ENCODE data around the gene TMEM269.

Gene TMEM269, protein sequence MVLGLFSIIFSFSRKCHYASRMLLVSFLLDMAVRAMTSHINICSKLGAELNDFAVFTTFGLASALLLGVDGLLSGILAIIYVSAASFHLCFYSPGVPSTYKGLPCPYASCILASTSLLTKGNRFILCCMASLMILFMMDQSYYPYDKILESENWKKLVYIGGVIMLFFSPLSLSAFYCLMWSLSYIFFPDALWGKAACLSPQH

DNA sequence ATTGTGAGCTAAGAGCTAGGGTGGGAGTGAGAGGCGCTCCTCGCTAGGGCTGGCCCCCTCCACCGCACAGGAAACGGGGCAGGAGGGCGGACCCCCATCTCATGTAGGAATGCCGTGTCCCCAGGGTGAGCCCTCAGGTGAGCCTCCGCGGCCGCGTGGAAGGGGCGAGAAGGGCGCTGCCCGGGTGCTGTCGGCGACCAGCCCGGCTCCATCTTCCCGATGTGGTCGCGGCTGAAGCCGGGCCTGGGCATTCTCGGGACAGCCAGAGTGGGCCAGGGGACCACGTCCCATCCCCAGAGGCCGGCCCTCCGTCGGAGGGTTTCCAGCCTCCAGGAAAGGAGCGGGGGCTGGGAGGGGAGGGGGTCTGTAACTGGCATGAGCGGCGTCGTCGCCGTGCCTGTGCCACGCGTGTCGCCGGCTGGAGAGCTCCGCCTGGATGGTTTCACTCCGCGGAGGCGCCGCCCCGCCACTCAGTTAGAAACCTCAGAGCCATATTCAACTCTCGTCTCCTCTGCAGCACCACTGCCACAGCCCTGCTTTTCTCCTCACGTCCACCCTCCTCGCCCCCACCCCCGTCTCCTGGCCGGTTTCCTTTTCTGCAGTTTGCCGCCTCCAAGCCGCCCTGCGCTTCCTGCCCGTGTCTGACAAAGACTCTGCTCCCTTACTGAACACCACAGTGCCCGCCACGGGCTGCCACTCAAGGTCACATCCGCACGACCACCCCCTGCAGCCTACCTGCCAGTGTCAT is at the start of gene TMEM269:
Gene TMEM269 (plus strand): TSS at position 46 of the 748 bp plus-strand sequence. CDS start 4,903 bp downstream, outside the sequence.
- Mint-ChIP-seq H3K4me1 (peaks cover 8% of the 10 kb centered on the region), H3K27me3 (no peaks in the 10 kb centered on the region), H3K27ac (no peak within 1 kb of the TSS), H3K4me3 (peak within 1 kb of the TSS; percentile 78), H3K36me3 (peaks cover 15% of the 10 kb centered on the region), H3K9me3 (no peaks in the 10 kb centered on the region)
- no peak for DNase-seq (ENCODE audit: low spot score in 2 of 2)
- peak; percentile 66 for ATAC-seq (ENCODE audit: low read depth)

DNA sequence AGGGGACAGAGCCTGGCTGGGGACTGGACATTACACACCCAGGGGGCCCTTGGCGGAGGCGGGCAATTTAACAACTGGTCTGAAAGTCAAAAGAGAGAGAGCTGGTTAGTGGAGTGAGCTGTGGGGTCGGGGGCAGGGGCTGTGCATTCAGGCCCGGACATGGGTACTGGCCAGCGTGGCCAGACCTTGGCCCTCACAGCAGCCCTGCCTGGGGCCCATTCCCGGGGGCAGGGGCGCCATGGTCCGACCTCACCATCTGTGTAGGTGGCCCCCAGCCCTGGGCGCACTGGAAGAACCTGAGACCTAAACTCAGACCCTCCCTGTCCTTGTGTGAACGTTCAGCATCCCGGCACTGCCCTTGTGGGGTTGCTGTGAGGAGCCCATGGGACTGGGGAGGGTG is 49.7 kb upstream of the TMEM269 start:
- Mint-ChIP-seq H3K36me3 (no peaks in the 10 kb centered on the region), H3K27ac (no peak overlapping the region), H3K27me3 (no peaks in the 10 kb centered on the region), H3K4me1 (peaks cover 16% of the 10 kb centered on the region), H3K4me3 (no peak overlapping the region), H3K9me3 (no peaks in the 10 kb centered on the region)
- ATAC-seq (ENCODE audit: low read depth) = no peak
- no peak for DNase-seq (ENCODE audit: low spot score in 2 of 2)

DNA sequence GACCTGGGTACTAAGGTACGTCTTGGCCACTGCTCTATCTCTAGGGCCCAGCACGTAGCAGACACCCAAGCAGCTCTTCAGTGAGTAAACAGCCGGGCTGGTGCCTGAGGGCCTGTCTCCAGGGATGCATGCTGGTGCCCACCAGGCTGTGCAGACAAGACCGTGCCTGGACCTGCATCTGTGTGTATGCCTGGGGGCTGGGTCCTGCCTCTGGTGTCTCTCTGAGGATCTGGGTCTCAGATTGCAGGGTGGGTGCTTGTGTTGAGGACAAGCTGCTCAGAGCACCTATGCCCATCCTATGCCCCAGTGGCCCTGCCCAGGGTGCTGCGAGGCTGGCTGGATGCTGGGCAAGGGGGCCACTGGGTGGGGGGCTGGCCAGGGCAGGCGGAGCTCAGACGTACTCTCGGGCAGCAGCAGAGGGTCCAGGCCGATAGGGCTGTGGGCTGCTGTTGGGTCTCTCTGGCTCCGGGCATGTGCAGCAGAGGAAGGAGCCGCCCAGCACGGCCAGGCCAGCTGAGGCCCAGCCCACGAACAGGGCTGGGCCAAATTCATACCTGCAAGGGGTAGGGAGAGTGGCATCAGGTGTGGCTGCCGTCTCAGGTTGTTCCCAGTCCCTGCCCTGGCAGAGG is 49.2 kb upstream of the TMEM269 start:
- H3K27me3 Mint-ChIP-seq = no peaks in the 10 kb centered on the region

DNA sequence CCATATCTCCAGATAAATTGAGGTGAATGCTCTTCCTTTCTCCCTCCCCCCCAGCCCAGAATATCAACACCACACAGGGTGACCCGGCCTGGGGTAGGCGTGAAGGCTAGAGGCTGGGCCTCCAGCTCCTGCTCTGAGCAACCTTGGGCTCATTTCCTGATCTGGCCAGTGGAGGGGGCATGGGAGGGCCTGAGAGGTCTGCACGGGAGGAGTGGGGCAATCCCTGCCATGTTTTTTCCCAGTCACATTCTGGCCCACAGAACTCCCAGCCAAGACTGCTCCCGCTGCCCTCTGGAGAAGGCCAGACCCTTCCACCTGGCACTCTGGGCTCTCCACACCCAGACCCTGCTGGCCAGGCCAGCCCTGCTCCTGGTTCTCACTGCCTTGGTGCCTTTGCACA is 48.6 kb upstream of the TMEM269 start:
- no peak overlapping the region for H3K27ac Mint-ChIP-seq
- no peak for ATAC-seq (ENCODE audit: low read depth)

More for the DNA sequence above, 49.2 kb upstream of the TMEM269 start:
- DNase-seq (ENCODE audit: low spot score in 2 of 2) = no peak
- Mint-ChIP-seq H3K4me3 (no peak overlapping the region), H3K36me3 (no peaks in the 10 kb centered on the region), H3K4me1 (peaks cover 16% of the 10 kb centered on the region), H3K9me3 (no peaks in the 10 kb centered on the region), H3K27ac (no peak overlapping the region)
- ATAC-seq (ENCODE audit: low read depth) = no peak

DNA sequence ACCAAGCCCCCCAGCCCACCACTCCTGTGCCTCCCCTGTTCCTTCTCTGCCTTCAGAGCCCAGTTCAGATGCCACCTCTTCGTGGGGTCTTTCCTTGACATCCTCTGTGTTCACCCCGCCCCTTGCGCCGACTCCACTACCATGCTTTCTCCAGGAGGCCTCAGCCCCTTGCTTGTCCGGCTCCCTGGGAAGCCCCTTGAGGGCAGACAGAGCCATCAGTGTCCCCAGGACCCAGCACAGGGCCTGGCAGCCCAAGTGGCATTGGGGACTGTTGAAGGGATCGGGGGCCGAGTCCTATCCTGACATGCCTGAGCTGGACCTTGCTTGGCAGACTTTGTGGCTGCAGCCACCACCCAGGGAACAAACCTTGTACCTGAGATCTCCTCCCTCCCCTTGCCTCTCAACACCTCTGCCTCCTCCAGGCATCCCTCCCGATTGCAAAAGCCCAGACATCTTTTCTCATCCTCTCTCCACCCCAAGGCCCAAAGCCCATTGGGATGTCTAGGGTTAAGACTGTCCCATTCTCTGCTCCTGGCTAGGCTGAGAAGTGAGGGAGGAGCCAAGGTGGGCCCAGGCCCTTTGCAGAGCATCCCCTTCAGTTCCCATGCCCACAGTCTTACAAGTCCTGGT is 48.1 kb upstream of the TMEM269 start:
- Mint-ChIP-seq H3K27ac (no peak overlapping the region), H3K27me3 (no peaks in the 10 kb centered on the region), H3K36me3 (no peaks in the 10 kb centered on the region), H3K4me3 (no peak overlapping the region), H3K4me1 (peaks cover 13% of the 10 kb centered on the region), H3K9me3 (no peaks in the 10 kb centered on the region)
- DNase-seq (ENCODE audit: low spot score in 2 of 2) = no peak
- ATAC-seq (ENCODE audit: low read depth) = no peak

More for the DNA sequence above, 48.6 kb upstream of the TMEM269 start:
- H3K9me3 Mint-ChIP-seq = no peaks in the 10 kb centered on the region
- peaks cover 16% of the 10 kb centered on the region for H3K4me1 Mint-ChIP-seq
- H3K36me3 Mint-ChIP-seq = no peaks in the 10 kb centered on the region
- no peak overlapping the region for H3K4me3 Mint-ChIP-seq
- no peak for DNase-seq (ENCODE audit: low spot score in 2 of 2)
- no peaks in the 10 kb centered on the region for H3K27me3 Mint-ChIP-seq

DNA sequence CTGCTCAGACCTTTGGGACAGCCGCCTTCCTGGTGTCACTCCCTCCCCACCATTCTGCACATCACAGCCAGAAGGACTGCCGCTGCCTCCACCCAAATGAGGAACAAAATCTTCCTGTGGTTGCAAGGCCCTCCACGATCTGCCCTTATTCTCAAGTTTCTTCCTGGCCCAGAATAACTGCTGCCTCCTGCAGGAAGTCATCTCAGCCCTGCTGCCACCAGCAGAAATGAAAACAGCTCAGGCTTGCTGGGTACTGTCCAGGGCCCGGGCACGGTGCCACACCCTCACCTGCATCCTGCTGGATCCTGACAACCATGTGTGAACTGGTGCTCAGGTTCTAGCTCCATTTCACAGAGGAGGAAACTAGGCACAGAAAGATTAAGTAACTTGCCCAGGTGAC is 47.5 kb upstream of the TMEM269 start:
- peak overlapping the region; percentile 1 for H3K4me3 Mint-ChIP-seq
- H3K27ac Mint-ChIP-seq = peak overlapping the region; percentile 8
- ATAC-seq (ENCODE audit: low read depth) (peak; percentile 65), DNase-seq (ENCODE audit: low spot score in 2 of 2) (no peak)
- H3K27me3 Mint-ChIP-seq = no peaks in the 10 kb centered on the region
- no peaks in the 10 kb centered on the region for H3K36me3 Mint-ChIP-seq
- H3K4me1 Mint-ChIP-seq = peaks cover 11% of the 10 kb centered on the region
- H3K9me3 Mint-ChIP-seq = no peaks in the 10 kb centered on the region

DNA sequence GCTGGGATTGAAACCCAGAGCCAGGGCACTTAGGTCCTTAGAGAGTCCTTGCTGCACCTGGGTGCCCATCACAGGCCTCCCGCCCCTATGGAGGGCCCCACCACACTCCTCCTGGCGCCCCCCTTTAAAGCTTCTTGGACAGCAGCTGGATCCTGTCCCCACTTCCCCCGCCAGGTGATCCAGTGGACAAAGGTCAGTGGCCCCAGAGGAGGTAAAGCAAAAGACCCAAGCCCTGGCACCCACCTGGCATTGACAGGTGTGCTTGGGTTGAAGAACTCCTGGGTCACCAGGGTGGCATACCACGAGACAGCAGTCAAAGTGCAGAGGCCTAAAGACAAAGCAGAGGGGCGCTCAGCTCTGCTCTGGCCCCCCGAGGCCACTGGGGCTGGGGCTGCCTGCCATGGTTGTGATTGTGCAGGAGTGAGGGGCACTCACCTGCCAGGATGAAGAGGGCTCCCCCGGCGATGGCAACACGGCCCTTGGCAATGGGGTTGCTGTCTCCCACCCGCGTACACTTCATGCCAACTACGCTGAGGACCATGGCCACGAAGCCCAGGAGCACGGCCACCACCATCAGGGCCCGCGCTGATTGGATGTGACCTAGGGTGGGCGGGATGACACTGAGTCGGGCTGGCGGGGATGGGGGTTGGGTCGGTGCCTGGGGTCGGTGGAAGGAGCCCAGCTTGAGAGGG is 46.7 kb upstream of the TMEM269 start:
- H3K27ac Mint-ChIP-seq = peak overlapping the region; percentile 8
- no peak overlapping the region for H3K4me3 Mint-ChIP-seq
- ATAC-seq (ENCODE audit: low read depth) (no peak), DNase-seq (ENCODE audit: low spot score in 2 of 2) (no peak)
- H3K27me3 Mint-ChIP-seq = no peaks in the 10 kb centered on the region
- no peaks in the 10 kb centered on the region for H3K36me3 Mint-ChIP-seq
- peaks cover 10% of the 10 kb centered on the region for H3K4me1 Mint-ChIP-seq
- H3K9me3 Mint-ChIP-seq = no peaks in the 10 kb centered on the region

DNA sequence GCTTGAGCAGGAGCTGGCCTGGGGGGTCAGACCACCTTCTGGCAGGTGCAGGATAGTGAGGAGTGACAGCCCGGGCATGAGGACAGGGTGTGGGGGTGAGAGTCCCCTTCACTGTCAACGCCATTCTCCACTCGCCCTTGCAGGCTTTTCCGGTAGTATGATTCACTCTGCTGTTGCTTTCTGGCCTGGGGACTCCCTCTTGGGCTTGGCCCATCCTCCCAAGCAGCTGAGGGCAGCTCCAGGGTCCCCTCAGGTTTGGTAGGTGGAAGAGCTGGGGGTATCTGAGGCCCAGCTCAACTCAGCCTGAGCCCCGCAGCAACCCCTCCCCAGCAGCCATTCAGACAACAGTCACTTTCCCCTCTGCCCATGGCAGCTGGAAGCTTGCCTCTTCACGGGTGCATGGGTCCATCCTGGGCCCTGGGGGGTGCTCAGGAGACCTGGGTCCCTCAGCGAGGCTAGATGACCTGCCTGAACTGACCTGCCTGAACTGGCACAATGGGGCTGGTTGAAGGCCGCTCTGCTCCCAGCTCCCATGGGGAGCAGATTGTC is 46.0 kb upstream of the TMEM269 start:
- peaks cover 10% of the 10 kb centered on the region for H3K4me1 Mint-ChIP-seq
- no peak overlapping the region for H3K27ac Mint-ChIP-seq
- peaks cover 1% of the 10 kb centered on the region for H3K27me3 Mint-ChIP-seq
- H3K36me3 Mint-ChIP-seq = no peaks in the 10 kb centered on the region
- DNase-seq (ENCODE audit: low spot score in 2 of 2) (no peak), ATAC-seq (ENCODE audit: low read depth) (no peak)
- H3K9me3 Mint-ChIP-seq = no peaks in the 10 kb centered on the region
- no peak overlapping the region for H3K4me3 Mint-ChIP-seq

DNA sequence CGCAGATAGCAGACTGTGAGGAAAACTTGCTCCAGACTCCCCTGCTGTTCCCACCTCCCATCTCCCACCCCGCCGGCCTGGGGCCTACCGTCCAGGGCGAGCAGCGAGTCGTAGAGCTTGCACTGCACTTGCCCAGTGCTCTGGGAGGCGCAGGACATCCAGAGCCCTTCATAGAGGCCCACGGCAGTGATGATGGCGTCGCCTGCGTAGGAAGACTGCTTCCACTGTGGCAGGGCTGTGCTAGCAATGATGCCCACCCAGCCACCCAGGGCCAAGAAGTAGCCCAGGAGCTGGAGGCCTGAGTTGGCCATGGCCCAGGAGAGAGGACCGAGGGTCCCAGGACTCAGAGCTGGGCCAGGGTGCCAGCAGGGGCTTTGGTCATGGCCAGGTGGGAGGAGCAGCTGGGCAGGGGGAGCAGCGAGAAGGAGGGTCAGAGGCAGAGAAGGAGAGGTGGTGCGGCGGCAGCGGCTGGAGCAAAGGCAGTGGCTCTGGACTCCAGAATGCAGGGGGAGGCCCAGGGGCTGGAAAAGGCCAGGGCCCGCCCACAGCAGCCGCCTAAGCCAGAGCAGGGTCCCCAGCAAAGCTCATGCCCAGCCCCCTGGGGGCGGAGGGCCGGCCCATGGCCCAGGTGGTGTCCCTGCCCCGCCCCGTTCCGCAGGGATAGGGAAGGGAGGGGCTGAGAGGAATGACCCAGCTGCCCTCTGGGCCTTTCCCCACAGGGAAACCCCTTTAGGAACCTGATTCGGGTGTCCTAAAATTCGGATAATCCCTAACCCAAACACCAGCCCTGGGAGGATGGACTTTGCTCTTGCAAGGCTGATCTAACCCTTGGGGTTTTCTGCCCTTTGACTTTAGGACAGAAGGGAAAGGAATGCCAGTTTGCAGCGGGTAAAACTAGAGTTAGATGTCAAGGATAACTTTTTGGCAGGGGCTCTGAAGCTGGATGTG is 44.8 kb upstream of the TMEM269 start, which contains the start of gene CLDN19:
Gene CLDN19 (minus strand): TSS at position 484 of the 948 bp plus-strand sequence. CDS start 173 bp downstream, at position 311.
- Mint-ChIP-seq H3K27me3 (peaks cover 1% of the 10 kb centered on the region), H3K36me3 (no peaks in the 10 kb centered on the region)
- DNase-seq (ENCODE audit: low spot score in 2 of 2) = no peak

DNA sequence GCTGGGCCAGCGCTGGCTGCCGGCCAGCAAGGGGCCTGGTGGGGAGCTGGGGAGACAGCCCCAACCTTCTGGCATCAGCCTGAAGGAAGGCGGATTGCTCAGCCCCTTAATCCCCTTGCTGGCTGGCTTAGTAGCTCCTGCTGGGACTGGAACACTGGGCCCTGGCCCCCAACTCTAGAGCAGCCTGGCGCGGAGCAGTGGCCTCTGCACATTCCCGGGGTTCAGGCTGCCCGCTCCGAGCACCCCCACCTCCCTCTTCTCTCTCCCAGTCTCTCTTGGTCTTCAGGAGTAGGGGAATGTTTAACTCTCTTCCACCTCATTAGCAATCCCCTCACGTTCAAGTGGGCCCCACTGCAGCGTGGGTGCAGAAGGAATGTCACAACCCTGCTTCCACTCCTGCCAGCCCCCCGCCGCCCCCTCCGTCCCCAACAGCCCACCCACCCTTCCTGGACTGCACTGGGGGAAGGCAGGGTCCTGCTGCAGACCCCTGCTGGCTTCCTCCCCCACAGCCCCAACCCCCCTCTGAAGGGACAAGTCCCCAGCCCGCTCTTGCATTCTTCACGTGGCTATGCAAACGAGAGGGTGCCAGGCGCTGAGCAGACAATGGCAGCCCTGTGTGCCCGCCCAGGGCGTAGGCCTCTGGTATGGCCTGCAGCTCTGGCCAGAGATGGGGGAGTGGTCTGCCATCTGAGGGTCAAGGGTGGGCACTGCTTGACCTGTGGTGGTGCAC is 43.8 kb upstream of the TMEM269 start:
- H3K27me3 Mint-ChIP-seq = peaks cover 1% of the 10 kb centered on the region
- no peaks in the 10 kb centered on the region for H3K36me3 Mint-ChIP-seq
- DNase-seq (ENCODE audit: low spot score in 2 of 2) (no peak), ATAC-seq (ENCODE audit: low read depth) (no peak)
- no peaks in the 10 kb centered on the region for H3K9me3 Mint-ChIP-seq
- peaks cover 10% of the 10 kb centered on the region for H3K4me1 Mint-ChIP-seq
- H3K4me3 Mint-ChIP-seq = no peak overlapping the region
- no peak overlapping the region for H3K27ac Mint-ChIP-seq

More for the DNA sequence above, 44.8 kb upstream of the TMEM269 start, which contains the start of gene CLDN19:
- no peaks in the 10 kb centered on the region for H3K9me3 Mint-ChIP-seq
- H3K4me3 Mint-ChIP-seq = no peak within 1 kb of the TSS
- ATAC-seq (ENCODE audit: low read depth) = no peak
- H3K27ac Mint-ChIP-seq = no peak within 1 kb of the TSS
- peaks cover 10% of the 10 kb centered on the region for H3K4me1 Mint-ChIP-seq

DNA sequence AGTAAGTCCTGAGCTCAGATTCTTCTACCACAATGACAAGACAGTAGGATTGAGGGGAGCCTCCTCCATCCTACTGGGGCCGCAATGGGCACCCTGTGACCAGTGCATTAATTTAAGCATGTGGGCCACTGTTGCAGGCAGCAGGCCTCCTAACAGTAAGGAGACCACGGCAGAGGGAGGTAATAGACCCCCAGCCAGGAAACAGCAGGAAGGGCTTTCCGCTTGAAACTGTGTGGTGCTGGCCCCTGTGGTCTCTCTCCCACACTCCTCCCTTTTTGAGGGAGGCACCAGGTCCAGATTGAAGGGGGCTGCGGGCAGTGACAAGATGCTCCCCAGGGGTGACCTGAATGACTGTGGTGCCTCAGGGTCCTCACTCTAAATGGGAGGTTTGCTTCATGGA is 43.1 kb upstream of the TMEM269 start:
- no peak overlapping the region for H3K4me3 Mint-ChIP-seq
- no peaks in the 10 kb centered on the region for H3K36me3 Mint-ChIP-seq
- peaks cover 7% of the 10 kb centered on the region for H3K4me1 Mint-ChIP-seq
- no peak for ATAC-seq (ENCODE audit: low read depth)
- no peak for DNase-seq (ENCODE audit: low spot score in 2 of 2)
- H3K9me3 Mint-ChIP-seq = no peaks in the 10 kb centered on the region
- no peak overlapping the region for H3K27ac Mint-ChIP-seq
- H3K27me3 Mint-ChIP-seq = peaks cover 1% of the 10 kb centered on the region

DNA sequence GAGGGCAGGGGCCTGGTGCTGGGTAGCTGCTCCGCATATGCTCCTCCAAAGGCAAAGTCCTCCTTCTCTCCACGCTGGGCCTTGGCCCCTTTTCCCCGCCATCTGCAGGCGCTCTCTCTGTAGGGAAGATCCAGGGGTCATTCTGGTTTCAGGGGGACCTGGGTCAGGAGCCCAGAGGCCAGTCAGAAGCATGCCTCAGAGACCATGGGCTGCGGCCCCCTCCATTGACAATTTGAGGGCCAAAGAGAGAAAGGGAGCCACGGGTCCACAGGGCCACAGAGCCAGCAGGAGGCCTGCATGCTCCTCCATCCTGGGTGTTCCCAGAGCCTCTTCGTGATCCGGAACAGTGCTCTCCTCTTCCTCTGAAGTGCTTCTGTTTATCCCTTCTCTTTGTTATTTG is 42.6 kb upstream of the TMEM269 start:
- Mint-ChIP-seq H3K27ac (no peak overlapping the region), H3K27me3 (peaks cover 1% of the 10 kb centered on the region)

More for the DNA sequence above, 42.6 kb upstream of the TMEM269 start:
- H3K9me3 Mint-ChIP-seq = no peaks in the 10 kb centered on the region
- H3K4me1 Mint-ChIP-seq = peaks cover 2% of the 10 kb centered on the region
- no peak overlapping the region for H3K4me3 Mint-ChIP-seq
- no peaks in the 10 kb centered on the region for H3K36me3 Mint-ChIP-seq
- ATAC-seq (ENCODE audit: low read depth) = no peak
- no peak for DNase-seq (ENCODE audit: low spot score in 2 of 2)
